GM23338 (cell line): Measurements from ENCODE around the gene UBE2J1. TPM values are rescaled to one million over a fixed set of nuclear protein-coding genes. Genes with fewer than 3 reads are reported as not detected.

Experiments
- ATAC-seq: fragments of 200-7000 bp; cut with Tn5 transposase; 3 replicates; pipeline ENCODE4 v1.9.1; 2020
- DNase-seq: peaks from one replicate; pipeline ENCODE4 v3.0.0-alpha.2; 2015; ENCODE audit warnings: low spot score
- H2AFZ ChIP-seq: fragments of 200-600 bp; sonication (generic); 2 replicates; pipeline ENCODE4 v1.8.0; 2016; ENCODE audit warnings: antibody characterized with exemption, mild to moderate bottlenecking, moderate library complexity
- H3F3A ChIP-seq: fragments of 200-600 bp; sonication (generic); replicated peaks from 2 replicates; pipeline ENCODE4 v1.8.0; 2017; ENCODE audit warnings: antibody characterized with exemption, mixed run types, low read depth
- H3K27ac ChIP-seq: fragments of 200-600 bp; sonication (generic); 2 replicates; pipeline ENCODE4 v1.6.1; 2016; ENCODE audit warnings: low read depth
- H3K27me3 ChIP-seq: fragments of 200-600 bp; sonication (generic); 2 replicates; pipeline ENCODE4 v1.8.0; 2016; ENCODE audit warnings: mild to moderate bottlenecking, mixed run types, moderate library complexity; ENCODE audit not compliant: insufficient read depth
- H3K36me3 ChIP-seq: fragments of 200-600 bp; sonication (generic); 2 replicates; pipeline ENCODE4 v1.8.0; 2016; ENCODE audit warnings: mild to moderate bottlenecking; ENCODE audit not compliant: insufficient read depth
- H3K4me1 ChIP-seq: fragments of 200-600 bp; sonication (generic); 2 replicates; pipeline ENCODE4 v1.8.0; 2016; ENCODE audit warnings: mild to moderate bottlenecking, moderate library complexity; ENCODE audit not compliant: insufficient read depth
- H3K4me2 ChIP-seq: fragments of 200-600 bp; sonication (generic); 2 replicates; pipeline ENCODE4 v1.7.1; 2017; ENCODE audit warnings: mixed run types
- H3K4me3 ChIP-seq: fragments of 200-600 bp; sonication (generic); 2 replicates; pipeline ENCODE4 v1.6.1; 2016; ENCODE audit warnings: mixed run types
- H3K79me2 ChIP-seq: fragments of 200-600 bp; sonication (generic); replicated peaks from 2 replicates; pipeline ENCODE4 v1.8.0; 2017; ENCODE audit warnings: mild to moderate bottlenecking; ENCODE audit not compliant: insufficient read depth
- H3K9me2 ChIP-seq: fragments of 200-600 bp; sonication (generic); 2 replicates; pipeline ENCODE4 v1.8.0; 2017; ENCODE audit not compliant: insufficient read depth
- H4K20me1 ChIP-seq: fragments of 200-600 bp; sonication (generic); replicated peaks from 2 replicates; pipeline ENCODE4 v1.8.0; 2017; ENCODE audit warnings: mild to moderate bottlenecking; ENCODE audit not compliant: insufficient read depth
- H3K27ac Mint-ChIP-seq: 2 replicates; pipeline ENCODE4 v1.8.0; 2020; ENCODE audit warnings: inconsistent platforms, mild to moderate bottlenecking, moderate library complexity, mixed read lengths
- H3K27me3 Mint-ChIP-seq: 3 replicates; pipeline ENCODE4 v1.8.0; 2022; ENCODE audit warnings: low read depth, mild to moderate bottlenecking, moderate library complexity, mixed read lengths, inconsistent platforms; ENCODE audit not compliant: insufficient read depth, poor library complexity
- H3K36me3 Mint-ChIP-seq: 3 replicates; pipeline ENCODE4 v1.8.0; 2021; ENCODE audit warnings: low read depth, mild to moderate bottlenecking, inconsistent platforms, moderate library complexity, mixed read lengths
- H3K4me1 Mint-ChIP-seq: 3 replicates; pipeline ENCODE4 v1.8.0; 2020; ENCODE audit warnings: mild to moderate bottlenecking, inconsistent platforms, mixed read lengths
- H3K4me3 Mint-ChIP-seq: 3 replicates; pipeline ENCODE4 v1.8.0; 2021; ENCODE audit warnings: moderate library complexity, mild to moderate bottlenecking, inconsistent platforms, mixed read lengths
- H3K9me3 Mint-ChIP-seq: 3 replicates; pipeline ENCODE4 v1.8.0; 2020; ENCODE audit warnings: moderate library complexity, mild to moderate bottlenecking, inconsistent platforms, mixed read lengths
- CREB1 ChIP-seq: fragments of 250-450 bp; sonication (Bioruptor Pico); IDR thresholded peaks from 2 replicates; pipeline ENCODE4 v1.5.0; 2020; ENCODE audit warnings: low read depth, mild to moderate bottlenecking, moderate library complexity
- CTCF ChIP-seq, 2 experiments: fragments of 200-600 bp in 1 of 2; sonication (generic) in 1 of 2; conservative IDR thresholded peaks; 2 replicates each; pipeline versions ENCODE4 v1.5.1 to v1.6.1; 2016 to 2017; ENCODE audit warnings: antibody characterized with exemption in 2 of 2, low read depth in 2 of 2, mild to moderate bottlenecking in 2 of 2, moderate library complexity in 1 of 2
- ETS1 ChIP-seq: IDR thresholded peaks from 2 replicates; pipeline ENCODE4 v1.6.1; 2016; ENCODE audit warnings: antibody characterized with exemption
- EZH2 ChIP-seq: fragments of 200-600 bp; sonication (generic); IDR thresholded peaks from one replicate; pipeline ENCODE4 v1.8.0; 2017; ENCODE audit warnings: antibody characterized with exemption, mild to moderate bottlenecking, low read depth; ENCODE audit not compliant: unreplicated experiment
- EZH2phosphoT487 ChIP-seq: fragments of 200-600 bp; sonication (generic); IDR thresholded peaks from one replicate; pipeline ENCODE4 v1.8.1; 2018; ENCODE audit warnings: antibody characterized with exemption; ENCODE audit not compliant: unreplicated experiment
- JUNB ChIP-seq: IDR thresholded peaks from one replicate; pipeline ENCODE4 v1.6.1; 2016; ENCODE audit warnings: antibody characterized with exemption; ENCODE audit not compliant: unreplicated experiment
- NANOG ChIP-seq: IDR thresholded peaks from 2 replicates; pipeline ENCODE4 v1.6.1; 2016; ENCODE audit warnings: antibody characterized with exemption, borderline replicate concordance
- POLR2AphosphoS5 ChIP-seq: IDR thresholded peaks from 2 replicates; pipeline ENCODE4 v1.6.1; 2016; ENCODE audit warnings: antibody characterized with exemption, low read depth
- REST ChIP-seq: IDR thresholded peaks from one replicate; pipeline ENCODE4 v1.6.1; 2018; ENCODE audit warnings: antibody characterized with exemption; ENCODE audit not compliant: unreplicated experiment
- STAT1 ChIP-seq: IDR thresholded peaks from one replicate; pipeline ENCODE4 v1.6.1; 2016; ENCODE audit warnings: antibody characterized with exemption; ENCODE audit not compliant: unreplicated experiment
- ZNF114 ChIP-seq: fragments of 250-450 bp; sonication (Bioruptor Pico); IDR thresholded peaks from 2 replicates; pipeline ENCODE4 v1.5.0; 2020; ENCODE audit warnings: mild to moderate bottlenecking, moderate library complexity
- ZNF331 ChIP-seq: fragments of 250-450 bp; sonication (Bioruptor Pico); IDR thresholded peaks from 2 replicates; pipeline ENCODE4 v1.5.0; 2020; ENCODE audit warnings: low read depth, mild to moderate bottlenecking, moderate library complexity
- ZNF462 ChIP-seq: fragments of 250-450 bp; sonication (Bioruptor Pico); IDR thresholded peaks from 2 replicates; pipeline ENCODE4 v1.5.0; 2020; ENCODE audit warnings: mild to moderate bottlenecking, moderate library complexity
- polyA plus RNA-seq: library from polyadenylated mRNA; unstranded; fragments of >200 nt; fragmentation: Nextera tagmentation; extraction: Ambion mirVana; gene quantifications from 2 replicates; pipeline ENCODE4 v1.2.1, GENCODE V29; 2016
- total RNA-seq: library from RNA; depleted of rRNA; stranded (reverse); fragments of >200 nt; shearing (Covaris generic); gene quantifications from 2 replicates; pipeline ENCODE4 v1.2.3, GENCODE V29; 2014

UBE2J1 gene
- total and polyA plus RNA-seq, 2 experiments from 2014 or later: 7.5 to 13.1 TPM

GRCh38 chr6:89392823-89393222, 40.3 kb upstream of the UBE2J1 start:
- H3K27ac Mint-ChIP-seq: no peak overlapping the region
- H3K9me3 Mint-ChIP-seq: no peaks in the 10 kb centered on the region
- Histone ChIP-seq H2AFZ (no peak overlapping the region), H3F3A (no peaks in the 10 kb centered on the region), H3K4me3 (no peak overlapping the region), H3K9me2 (no peaks in the 10 kb centered on the region; the same call in 1 of the 2 replicates), H3K79me2 (peaks cover 10% of the 10 kb centered on the region), H3K27me3 (no peaks in the 10 kb centered on the region), H3K27ac (no peak overlapping the region), H3K4me2 (no peak overlapping the region), H3K36me3 (no peaks in the 10 kb centered on the region), H4K20me1 (no peaks in the 10 kb centered on the region; the same call in none of the 2 replicates), H3K4me1 (no peaks in the 10 kb centered on the region; the same call in 1 of the 2 replicates)
- H3K36me3 Mint-ChIP-seq: 0 out of 3 replicates have a peak, but pooled peaks cover 4% of the 10 kb centered on the region
- ATAC-seq (no peak), DNase-seq (no peak)
- peaks cover 2% of the 10 kb centered on the region for H3K27me3 Mint-ChIP-seq
- no peaks in the 10 kb centered on the region for H3K4me1 Mint-ChIP-seq
- TF ChIP-seq NANOG (no peak), STAT1 (no peak), EZH2 (no peak), ZNF114 (CRISPR knock-in tag) (no peak), CTCF (conservative IDR thresholded peaks at IDR 0.05; ENCODE audit: low read depth in 2 of 2) (no peak), CREB1 (CRISPR knock-in tag) (no peak), REST (no peak), ZNF331 (CRISPR knock-in tag) (no peak), JUNB (no peak), POLR2AphosphoS5 (no peak), ZNF462 (CRISPR knock-in tag) (no peak), ETS1 (no peak), EZH2phosphoT487 (no peak)
- H3K4me3 Mint-ChIP-seq: no peak overlapping the region
